H1 (cell line): ENCODE data around the gene ATF7IP2. TPM values are rescaled to one million over a fixed set of nuclear protein-coding genes. Genes with fewer than 3 reads are reported as not detected.

Source experiments
- CTCF ChIA-PET: fragments of 300-600 bp; sonication (Branson Sonifier 250); formaldehyde crosslinking; loops from one replicate; lab custom pipeline; 2021; ENCODE audit not compliant: partially characterized antibody; lab: Charles Lee
- POLR2A ChIA-PET: fragments of 300-600 bp; sonication (Branson Sonifier 250); formaldehyde crosslinking; loops from one replicate; lab custom pipeline; 2021; ENCODE audit warnings: inconsistent platforms; ENCODE audit not compliant: partially characterized antibody; lab: Charles Lee
- DNase-seq, 2 experiments: peaks; one replicate each; pipeline versions ENCODE4 v3.0.0 to v3.0.0-alpha.2; 2010 to 2022; ENCODE audit warnings: low spot score in 2 of 2, low read depth in 1 of 2, mixed read lengths in 1 of 2
- FAIRE-seq: peaks from 2 replicates; lab custom pipeline; 2011; peaks lifted over from hg19 to GRCh38; lab: Jason Lieb, UNC
- H2AFZ ChIP-seq: 2 replicates; pipeline ENCODE4 v1.8.1; 2012; ENCODE audit warnings: low read length, inconsistent platforms
- H2AK5ac ChIP-seq: 2 replicates; pipeline ENCODE4 v1.6.1; 2013; ENCODE audit warnings: low read depth, low read length
- H2BK120ac ChIP-seq: replicated peaks from 2 replicates; pipeline ENCODE3; 2013; ENCODE audit warnings: low read depth, low read length, inconsistent platforms
- H2BK12ac ChIP-seq: 2 replicates; pipeline ENCODE4 v1.6.1; 2013; ENCODE audit warnings: low read depth, low read length
- H2BK15ac ChIP-seq: 2 replicates; pipeline ENCODE4 v1.6.1; 2013; ENCODE audit warnings: low read length
- H2BK20ac ChIP-seq: 2 replicates; pipeline ENCODE4 v1.6.1; 2013; ENCODE audit warnings: low read length
- H2BK5ac ChIP-seq: 2 replicates; pipeline ENCODE4 v1.6.1; 2013; ENCODE audit warnings: low read depth, low read length
- H3K14ac ChIP-seq: 2 replicates; pipeline ENCODE4 v1.6.1; 2013; ENCODE audit warnings: inconsistent platforms; ENCODE audit not compliant: insufficient read length
- H3K18ac ChIP-seq: 2 replicates; pipeline ENCODE4 v1.6.1; 2013; ENCODE audit warnings: low read length; ENCODE audit errors: extremely low read depth
- H3K23ac ChIP-seq: 2 replicates; pipeline ENCODE4 v1.6.1; 2013; ENCODE audit warnings: inconsistent platforms; ENCODE audit not compliant: insufficient read length
- H3K23me2 ChIP-seq: 2 replicates; pipeline ENCODE4 v1.6.1; 2013; ENCODE audit warnings: low read depth, low read length
- H3K27ac ChIP-seq: 2 replicates; pipeline ENCODE4 v1.6.1; 2011; ENCODE audit warnings: low read depth, low read length, inconsistent platforms
- H3K27me3 ChIP-seq, 4 experiments: replicated peaks in 1 of 4; 1 replicate in 1 of 4; 2 replicates in 3 of 4; pipeline versions ENCODE4 v1.6.1 to v1.8.1; 2011 to 2013; ENCODE audit warnings: low read length in 3 of 4, mild to moderate bottlenecking in 3 of 4, inconsistent platforms in 2 of 4, mixed read lengths in 2 of 4, moderate library complexity in 1 of 4; ENCODE audit not compliant: control insufficient read depth in 3 of 4, insufficient read depth in 3 of 4; ENCODE audit errors: extremely low read depth in 1 of 4
- H3K36me3 ChIP-seq, 4 experiments: 2 replicates each; pipeline versions ENCODE4 v1.6.1 to v1.8.1; 2011 to 2013; ENCODE audit warnings: mild to moderate bottlenecking in 4 of 4, low read length in 3 of 4, moderate library complexity in 2 of 4, control low read depth in 1 of 4, inconsistent platforms in 1 of 4; ENCODE audit not compliant: insufficient read depth in 4 of 4, control insufficient read depth in 2 of 4
- H3K4ac ChIP-seq: replicated peaks from 2 replicates; pipeline ENCODE3; 2013; ENCODE audit warnings: low read length, low read depth, mixed read lengths, inconsistent platforms; ENCODE audit not compliant: insufficient read length
- H3K4me1 ChIP-seq, 4 experiments: replicated peaks in 1 of 4; 1 replicate in 1 of 4; 2 replicates in 3 of 4; pipeline versions ENCODE4 v1.6.1 to v1.8.1; 2011 to 2013; ENCODE audit warnings: low read length in 3 of 4, inconsistent platforms in 2 of 4, mixed read lengths in 1 of 4; ENCODE audit not compliant: insufficient read depth in 4 of 4, control insufficient read depth in 3 of 4
- H3K4me2 ChIP-seq, 2 experiments: 2 replicates each; pipeline versions ENCODE4 v1.6.1 to v1.8.1; 2011 to 2013; ENCODE audit warnings: low read depth in 2 of 2, low read length in 2 of 2, control low read depth in 1 of 2, inconsistent platforms in 1 of 2, mild to moderate bottlenecking in 1 of 2; ENCODE audit not compliant: insufficient read depth in 1 of 2
- H3K4me3 ChIP-seq, 4 experiments: fragments of 200-600, 300-600 bp in 1 of 4; sonication (generic), shearing (Covaris generic), sonication (Bioruptor Twin) in 1 of 4; 2 replicates each; pipeline versions ENCODE4 v1.5.1 to v1.8.1; 2011 to 2016; ENCODE audit warnings: low read length in 4 of 4, low read depth in 3 of 4, control low read depth in 2 of 4, inconsistent platforms in 2 of 4, mild to moderate bottlenecking in 2 of 4, mixed read lengths in 1 of 4, moderate library complexity in 1 of 4; ENCODE audit not compliant: insufficient read depth in 2 of 4; ENCODE audit errors: extremely low read depth in 1 of 4
- H3K56ac ChIP-seq: replicated peaks from 2 replicates; pipeline ENCODE3; 2013; ENCODE audit warnings: low read depth, mild to moderate bottlenecking, mixed read lengths, low read length, inconsistent platforms; ENCODE audit not compliant: insufficient read length
- H3K79me1 ChIP-seq: 2 replicates; pipeline ENCODE4 v1.6.1; 2013; ENCODE audit warnings: low read depth, low read length, control low read depth
- H3K79me2 ChIP-seq, 2 experiments: 2 replicates each; pipeline versions ENCODE4 v1.6.1 to v1.8.1; 2012 to 2013; ENCODE audit warnings: low read length in 2 of 2, mild to moderate bottlenecking in 2 of 2, inconsistent platforms in 1 of 2; ENCODE audit not compliant: insufficient read depth in 2 of 2, control insufficient read depth in 1 of 2
- H3K9ac ChIP-seq, 4 experiments: replicated peaks in 1 of 4; 1 replicate in 1 of 4; 2 replicates in 3 of 4; pipeline versions ENCODE4 v1.6.1 to v1.8.1; 2011 to 2013; ENCODE audit warnings: low read depth in 3 of 4, low read length in 3 of 4, control low read depth in 2 of 4, mild to moderate bottlenecking in 2 of 4, moderate library complexity in 2 of 4, inconsistent platforms in 1 of 4; ENCODE audit errors: extremely low read depth in 1 of 4
- H3K9me3 ChIP-seq, 2 experiments: 2 replicates each; pipeline versions ENCODE4 v1.6.1 to v1.8.1; 2012 to 2013; ENCODE audit warnings: mild to moderate bottlenecking in 2 of 2, moderate library complexity in 2 of 2, control low read depth in 1 of 2, inconsistent platforms in 1 of 2, low read depth in 1 of 2, low read length in 1 of 2, mixed read lengths in 1 of 2; ENCODE audit not compliant: insufficient read depth in 2 of 2
- H4K20me1 ChIP-seq, 2 experiments: replicated peaks in 1 of 2; 2 replicates each; pipeline versions ENCODE3 to v1.8.1; 2011 to 2013; ENCODE audit warnings: inconsistent platforms in 2 of 2, low read length in 2 of 2, mild to moderate bottlenecking in 1 of 2; ENCODE audit not compliant: insufficient read depth in 2 of 2, control insufficient read depth in 1 of 2
- H4K5ac ChIP-seq: 2 replicates; pipeline ENCODE4 v1.6.1; 2013; ENCODE audit warnings: low read length, low read depth, mixed read lengths, inconsistent platforms; ENCODE audit not compliant: insufficient read length
- H4K8ac ChIP-seq: 2 replicates; pipeline ENCODE4 v1.8.0; 2013; ENCODE audit warnings: mild to moderate bottlenecking, moderate library complexity, low read length, inconsistent platforms; ENCODE audit not compliant: insufficient read depth; ENCODE audit errors: extremely low read depth
- H4K91ac ChIP-seq: replicated peaks from 2 replicates; pipeline ENCODE3; 2013; ENCODE audit warnings: low read length, mixed read lengths, inconsistent platforms; ENCODE audit not compliant: insufficient read length
- FOSL1 ChIP-seq: IDR thresholded peaks from 2 replicates; pipeline ENCODE4 v1.6.1; 2011; ENCODE audit warnings: mild to moderate bottlenecking, low read depth, low read length, moderate library complexity; ENCODE audit not compliant: insufficient read depth
- HDAC6 ChIP-seq: IDR thresholded peaks from one replicate; pipeline ENCODE4 v1.7.1; 2012; ENCODE audit warnings: low read depth, mild to moderate bottlenecking, inconsistent platforms, low read length, moderate library complexity
- JUN ChIP-seq: IDR thresholded peaks from 2 replicates; pipeline ENCODE4 v1.6.1; 2011; ENCODE audit warnings: low read depth, mild to moderate bottlenecking, improper control_type of control experiment, low read length
- NRF1 ChIP-seq: IDR thresholded peaks from 2 replicates; pipeline ENCODE4 v1.6.1; 2011; ENCODE audit warnings: mild to moderate bottlenecking, low read depth, low read length, improper control_type of control experiment
- RFX5 ChIP-seq: IDR thresholded peaks from 2 replicates; pipeline ENCODE4 v1.6.1; 2011; ENCODE audit warnings: low read depth, low read length, improper control_type of control experiment, borderline replicate concordance
- TAF1 ChIP-seq: IDR thresholded peaks from 2 replicates; pipeline ENCODE4 v1.6.1; 2011; ENCODE audit warnings: mild to moderate bottlenecking, low read depth, low read length
- TBP ChIP-seq: IDR thresholded peaks from 2 replicates; pipeline ENCODE4 v1.6.1; 2011; ENCODE audit warnings: low read depth, low read length, improper control_type of control experiment
- TEAD4 ChIP-seq: IDR thresholded peaks from 2 replicates; pipeline ENCODE4 v1.6.1; 2012; ENCODE audit warnings: low read depth, low read length, inconsistent platforms, mixed read lengths
- polyA plus RNA-seq, 7 experiments: library from polyadenylated mRNA; depleted of rRNA in 3 of 7; stranded (reverse) in 5 of 7; unstranded in 2 of 7; fragments of >200 nt in 5 of 7; fragments of 200-250 nt in 2 of 7; gene quantifications; 1 replicate in 5 of 7; 2 replicates in 1 of 7; 4 replicates in 1 of 7; pipeline versions ENCODE4 v1.2.1 to v1.2.3, GENCODE V29; 2011 to 2013; ENCODE audit warnings: missing spikeins in 2 of 7, mixed read lengths in 2 of 7
- total RNA-seq: library from RNA; stranded (reverse); fragmentation: NEBNext Ultra II Directional; extraction: Animal tissue kit (Norgen Biotek cat#: 25700); gene quantifications from 2 replicates; pipeline ENCODE4 v1.2.1, GENCODE V29; 2021
- TF ChIP-seq, protein P1 (sequence below): IDR thresholded peaks from 2 replicates; pipeline ENCODE4 v1.6.1; 2012; ENCODE audit warnings: inconsistent platforms

ATF7IP2 gene
- total and polyA plus RNA-seq, 2 of the 8 experiments (the other 6 are each of a cell fraction or from before 2014, with no cell fraction given), result 28.7 to 32.8 TPM

GRCh38 chr16:10390330-10390729 is 4.5 kb downstream of the ATF7IP2 start:
- Histone ChIP-seq H3K27ac (no peak overlapping the region), H2AK5ac (no peak overlapping the region), H2BK12ac (no peak overlapping the region), H4K91ac (no peak overlapping the region), H4K5ac (no peak overlapping the region), H3K4me1 (peaks cover 0 to 5% (median 2%) of the 10 kb centered on the region in 4 experiments; a peak in 2 of 7 replicates), H3K4me3 (no peak overlapping the region), H3K56ac (no peak overlapping the region), H3K23ac (no peak overlapping the region), H3K36me3 (no peaks in the 10 kb centered on the region; a peak in 1 of 8 replicates), H3K14ac (no peak overlapping the region), H3K79me2 (peaks cover 0 to 66% of the 10 kb centered on the region in 2 experiments; a peak in 2 of 4 replicates), H2BK5ac (no peak overlapping the region), H2AFZ (no peak overlapping the region), H2BK20ac (no peak overlapping the region), H3K23me2 (0 out of 2 replicates have a peak, but pooled peaks cover 2% of the 10 kb centered on the region), H2BK120ac (no peak overlapping the region), H3K9me3 (no peaks in the 10 kb centered on the region), H4K8ac (no peak overlapping the region), H2BK15ac (no peak overlapping the region), H3K9ac (no peak overlapping the region), H3K4ac (no peak overlapping the region), H3K27me3 (no peaks in the 10 kb centered on the region), H3K4me2 (no peak overlapping the region), H4K20me1 (peaks cover 2% of the 10 kb centered on the region in 2 experiments), H3K79me1 (peaks cover 6% of the 10 kb centered on the region), H3K18ac (no peak overlapping the region)
- no peak for TF ChIP-seq FOSL1
- TF ChIP-seq TEAD4, result no peak
- TF ChIP-seq, protein P1, sequence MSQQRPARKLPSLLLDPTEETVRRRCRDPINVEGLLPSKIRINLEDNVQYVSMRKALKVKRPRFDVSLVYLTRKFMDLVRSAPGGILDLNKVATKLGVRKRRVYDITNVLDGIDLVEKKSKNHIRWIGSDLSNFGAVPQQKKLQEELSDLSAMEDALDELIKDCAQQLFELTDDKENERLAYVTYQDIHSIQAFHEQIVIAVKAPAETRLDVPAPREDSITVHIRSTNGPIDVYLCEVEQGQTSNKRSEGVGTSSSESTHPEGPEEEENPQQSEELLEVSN, result no peak
- no peak for TF ChIP-seq JUN
- TF ChIP-seq RFX5, result no peak
- TF ChIP-seq NRF1, result no peak
- no peak for TF ChIP-seq HDAC6
- TF ChIP-seq TAF1, result no peak
- no peak for TF ChIP-seq TBP
- DNase-seq (no peak), FAIRE-seq (no peak)
- CTCF ChIA-PET, result interaction anchor here (0.6 to 1.6 kb wide), 4 partner anchors 13 to 347 kb away, joined by 3 to 4 read pairs (median 4); no protein-coding TSS in a partner anchor
- POLR2A ChIA-PET, result interaction anchor here (0.9 to 1.2 kb wide), 3 partner anchors 9 to 115 kb away, joined by 3 to 4 read pairs (median 4); no protein-coding TSS in a partner anchor
